ENCODE measurements around the gene TAAR2. TPM values are rescaled to one million over a fixed set of nuclear protein-coding genes. Genes with fewer than 3 reads are reported as not detected.

Gene TAAR2
- total RNA-seq, 1 experiment from 2014 or later: not detected

DNA sequence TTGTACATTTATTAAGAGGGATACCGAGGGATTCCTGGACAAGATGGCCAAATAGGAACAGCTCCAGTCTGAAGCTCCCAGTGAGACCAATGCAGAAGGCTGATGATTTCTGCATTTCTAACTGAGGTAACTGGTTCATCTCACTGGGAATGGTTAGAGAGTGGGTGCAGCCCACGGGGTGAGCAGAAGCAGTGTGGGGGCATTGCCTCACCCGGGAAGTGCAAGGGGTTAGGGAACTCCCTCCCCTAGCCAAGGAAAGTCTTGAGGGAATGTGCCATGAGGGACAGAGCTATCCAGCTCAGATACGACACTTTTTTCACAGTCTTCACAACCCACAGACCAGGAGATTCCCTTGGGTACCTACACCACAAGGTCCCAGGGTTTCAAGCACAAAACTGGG, 10.7 kb upstream of the TAAR2 start (continued):
- TF ChIP-seq, protein P1, sequence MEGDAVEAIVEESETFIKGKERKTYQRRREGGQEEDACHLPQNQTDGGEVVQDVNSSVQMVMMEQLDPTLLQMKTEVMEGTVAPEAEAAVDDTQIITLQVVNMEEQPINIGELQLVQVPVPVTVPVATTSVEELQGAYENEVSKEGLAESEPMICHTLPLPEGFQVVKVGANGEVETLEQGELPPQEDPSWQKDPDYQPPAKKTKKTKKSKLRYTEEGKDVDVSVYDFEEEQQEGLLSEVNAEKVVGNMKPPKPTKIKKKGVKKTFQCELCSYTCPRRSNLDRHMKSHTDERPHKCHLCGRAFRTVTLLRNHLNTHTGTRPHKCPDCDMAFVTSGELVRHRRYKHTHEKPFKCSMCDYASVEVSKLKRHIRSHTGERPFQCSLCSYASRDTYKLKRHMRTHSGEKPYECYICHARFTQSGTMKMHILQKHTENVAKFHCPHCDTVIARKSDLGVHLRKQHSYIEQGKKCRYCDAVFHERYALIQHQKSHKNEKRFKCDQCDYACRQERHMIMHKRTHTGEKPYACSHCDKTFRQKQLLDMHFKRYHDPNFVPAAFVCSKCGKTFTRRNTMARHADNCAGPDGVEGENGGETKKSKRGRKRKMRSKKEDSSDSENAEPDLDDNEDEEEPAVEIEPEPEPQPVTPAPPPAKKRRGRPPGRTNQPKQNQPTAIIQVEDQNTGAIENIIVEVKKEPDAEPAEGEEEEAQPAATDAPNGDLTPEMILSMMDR (IDR thresholded peaks at IDR 0.05 in 2 of 3, conservative IDR thresholded peaks at IDR 0.05 in 1 of 3; ENCODE audit: borderline replicate concordance in 1 of 3, insufficient read depth in 1 of 3, low read depth in 2 of 3, low read length in 2 of 3): no peak

DNA sequence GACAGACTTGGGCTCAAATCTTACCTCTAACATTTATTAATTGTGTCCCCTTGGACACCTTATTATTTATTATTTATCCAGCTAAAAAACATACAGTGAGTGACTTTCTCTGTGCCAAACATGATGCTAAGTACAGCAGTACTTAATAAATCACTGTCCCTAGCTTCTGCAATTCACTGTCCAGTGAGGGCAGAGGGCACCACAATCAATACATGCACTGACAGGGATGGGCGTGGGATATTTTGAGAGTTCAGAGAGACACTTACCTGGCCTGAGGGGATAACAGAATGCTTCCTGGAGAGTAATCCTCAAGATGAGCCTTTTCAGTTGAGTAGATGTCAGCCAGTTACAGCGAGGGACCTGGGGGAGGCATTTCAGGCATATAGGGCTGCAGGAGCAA, 9.3 kb upstream of the TAAR2 start:
- TF ChIP-seq EZH2phosphoT487 (IDR thresholded peaks at IDR 0.05; ENCODE audit: borderline replicate concordance): no peak
- no peak for TF ChIP-seq ZNF274 (IDR thresholded peaks at IDR 0.05; ENCODE audit: low read depth, low read length)
- no peak for TF ChIP-seq SP1 (IDR thresholded peaks at IDR 0.05; ENCODE audit: low read depth)
- TF ChIP-seq POLR2A (IDR thresholded peaks at IDR 0.05; ENCODE audit: borderline replicate concordance, extremely low read depth, insufficient read depth, insufficient read length): no peak
- no peak for TF ChIP-seq POLR2AphosphoS5 (IDR thresholded peaks at IDR 0.05; ENCODE audit: low read depth, low read length)
- TF ChIP-seq, protein P2, sequence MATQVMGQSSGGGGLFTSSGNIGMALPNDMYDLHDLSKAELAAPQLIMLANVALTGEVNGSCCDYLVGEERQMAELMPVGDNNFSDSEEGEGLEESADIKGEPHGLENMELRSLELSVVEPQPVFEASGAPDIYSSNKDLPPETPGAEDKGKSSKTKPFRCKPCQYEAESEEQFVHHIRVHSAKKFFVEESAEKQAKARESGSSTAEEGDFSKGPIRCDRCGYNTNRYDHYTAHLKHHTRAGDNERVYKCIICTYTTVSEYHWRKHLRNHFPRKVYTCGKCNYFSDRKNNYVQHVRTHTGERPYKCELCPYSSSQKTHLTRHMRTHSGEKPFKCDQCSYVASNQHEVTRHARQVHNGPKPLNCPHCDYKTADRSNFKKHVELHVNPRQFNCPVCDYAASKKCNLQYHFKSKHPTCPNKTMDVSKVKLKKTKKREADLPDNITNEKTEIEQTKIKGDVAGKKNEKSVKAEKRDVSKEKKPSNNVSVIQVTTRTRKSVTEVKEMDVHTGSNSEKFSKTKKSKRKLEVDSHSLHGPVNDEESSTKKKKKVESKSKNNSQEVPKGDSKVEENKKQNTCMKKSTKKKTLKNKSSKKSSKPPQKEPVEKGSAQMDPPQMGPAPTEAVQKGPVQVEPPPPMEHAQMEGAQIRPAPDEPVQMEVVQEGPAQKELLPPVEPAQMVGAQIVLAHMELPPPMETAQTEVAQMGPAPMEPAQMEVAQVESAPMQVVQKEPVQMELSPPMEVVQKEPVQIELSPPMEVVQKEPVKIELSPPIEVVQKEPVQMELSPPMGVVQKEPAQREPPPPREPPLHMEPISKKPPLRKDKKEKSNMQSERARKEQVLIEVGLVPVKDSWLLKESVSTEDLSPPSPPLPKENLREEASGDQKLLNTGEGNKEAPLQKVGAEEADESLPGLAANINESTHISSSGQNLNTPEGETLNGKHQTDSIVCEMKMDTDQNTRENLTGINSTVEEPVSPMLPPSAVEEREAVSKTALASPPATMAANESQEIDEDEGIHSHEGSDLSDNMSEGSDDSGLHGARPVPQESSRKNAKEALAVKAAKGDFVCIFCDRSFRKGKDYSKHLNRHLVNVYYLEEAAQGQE (IDR thresholded peaks at IDR 0.05; ENCODE audit: low read depth): no peak
- TF ChIP-seq CEBPB (IDR thresholded peaks at IDR 0.05; ENCODE audit: low read depth): no peak
- TF ChIP-seq, protein P3, sequence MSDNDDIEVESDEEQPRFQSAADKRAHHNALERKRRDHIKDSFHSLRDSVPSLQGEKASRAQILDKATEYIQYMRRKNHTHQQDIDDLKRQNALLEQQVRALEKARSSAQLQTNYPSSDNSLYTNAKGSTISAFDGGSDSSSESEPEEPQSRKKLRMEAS (IDR thresholded peaks at IDR 0.05): no peak
- Histone ChIP-seq H3K9me2 (ENCODE audit: insufficient read depth) (no peaks in the 10 kb centered on the region), H3K27me3 (ENCODE audit: insufficient read depth, low read length) (no peaks in the 10 kb centered on the region), H3K36me3 (ENCODE audit: control insufficient read depth in 1 of 2, insufficient read depth in 2 of 2, low read length in 2 of 2) (no peaks in the 10 kb centered on the region), H3K79me2 (ENCODE audit: insufficient read depth, low read length) (no peaks in the 10 kb centered on the region), H2AFZ (ENCODE audit: low read depth, low read length, poor library complexity, severe bottlenecking) (no peak overlapping the region), H3K4me2 (ENCODE audit: low read length) (no peak overlapping the region), H4K20me1 (ENCODE audit: insufficient read depth) (no peaks in the 10 kb centered on the region), H3K4me3 (replicated peaks in 1 of 2; ENCODE audit: low read depth in 1 of 2, low read length in 2 of 2) (no peak overlapping the region), H3K27ac (ENCODE audit: low read depth, low read length) (no peak overlapping the region), H3K9ac (ENCODE audit: low read length) (no peak overlapping the region), H3K9me3 (ENCODE audit: control insufficient read depth in 1 of 2, insufficient read depth in 1 of 2, low read depth in 1 of 2, low read length in 2 of 2) (no peaks in the 10 kb centered on the region), H3K4me1 (ENCODE audit: control insufficient read depth in 1 of 2, insufficient read depth in 2 of 2, low read length in 2 of 2) (no peaks in the 10 kb centered on the region)
- BruUV-seq (replicated peaks): no TSS peak
- intact Hi-C loops (cut with micrococcal nuclease): no loop called here
- no peak for ATAC-seq
- ChIA-PET POLR2A (no interaction called here), RAD21 (ENCODE audit: low non-redundant PET in 1 of 2, low total read pairs in 2 of 2, uncharacterized antibody in 2 of 2, unreplicated experiment in 2 of 2) (no interaction called here), CTCF (no interaction called here)
- DNase-seq (ENCODE audit: low read depth, low spot score): no peak
